Ascending aorta (tissue), 2 donors: ENCODE data around the gene PDSS1. TPM values are rescaled to one million over a fixed set of nuclear protein-coding genes. Genes with fewer than 3 reads are reported as not detected.
A peak's percentile ranks its signal among the peaks of the same experiment; 100 is the strongest.

Source experiments
- DNase-seq, 2 donors: peaks; one replicate each; pipeline ENCODE4 v3.0.0-alpha.2; 2019; ENCODE audit warnings: low spot score in 2 of 2
- H3K27ac ChIP-seq, 2 donors: fragments of 200-600 bp; sonication (generic); one replicate each; pipeline ENCODE4 v1.5.1; 2016 to 2017; ENCODE audit warnings: mild to moderate bottlenecking in 1 of 2
- H3K27me3 ChIP-seq: fragments of 200-600 bp; sonication (generic); one replicate; pipeline ENCODE4 v1.5.1; 2017
- H3K36me3 ChIP-seq, 2 donors: fragments of 200-600 bp; sonication (generic); one replicate each; pipeline ENCODE4 v1.5.1; 2016
- H3K4me1 ChIP-seq, 2 donors: fragments of 200-600 bp; sonication (generic); one replicate each; pipeline ENCODE4 v1.5.1; 2016 to 2017; ENCODE audit warnings: mild to moderate bottlenecking in 1 of 2
- H3K4me3 ChIP-seq, 2 donors: fragments of 200-600 bp; sonication (generic); one replicate each; pipeline ENCODE4 v1.5.1; 2016 to 2017; ENCODE audit warnings: mild to moderate bottlenecking in 1 of 2
- H3K9me3 ChIP-seq, 2 donors: fragments of 200-600 bp; sonication (generic); one replicate each; pipeline ENCODE4 v1.5.1; 2016
- CTCF ChIP-seq, 3 experiments: fragments of 200-600 bp in 2 of 3; fragments of 450-650 bp in 1 of 3; sonication (generic) in 2 of 3; IDR thresholded peaks; one replicate each; pipeline ENCODE4 v1.5.1; 2016 to 2019; ENCODE audit warnings: antibody characterized with exemption in 3 of 3, mild to moderate bottlenecking in 1 of 3, moderate library complexity in 1 of 3
- intact Hi-C: fragments of 100-400 bp; cut with DNase I; formaldehyde crosslinking; loops from one replicate; pipeline ENCODE4 v1.15.1; 2023
- total RNA-seq: library from RNA; depleted of rRNA; stranded (reverse); fragments of >200 nt; gene quantifications from one replicate; pipeline ENCODE4 v1.1.0, GENCODE V29; 2016

The PDSS1 gene
- total RNA-seq, 1 donor from 2014 or later = not detected

- H3K36me3 ChIP-seq = peaks cover 7 to 9% of the 10 kb centered on the region in 2 donors
- intact Hi-C loops = no loop called here
These were observed 36.5 kb downstream of the PDSS1 start for GRCh38 chr10:26733750-26734568.

GRCh38 chr10:26735435-26735834 lies 37.9 kb downstream of the PDSS1 start:
- Histone ChIP-seq H3K27me3 (no peaks in the 10 kb centered on the region), H3K9me3 (no peaks in the 10 kb centered on the region), H3K36me3 (peaks cover 7 to 9% of the 10 kb centered on the region in 2 donors), H3K4me1 (no peaks in the 10 kb centered on the region), H3K4me3 (no peak overlapping the region), H3K27ac (no peak overlapping the region)
- TF ChIP-seq CTCF (IDR thresholded peaks at IDR 0.05) = no peak
- intact Hi-C loops = no loop called here
- DNase-seq = no peak

More at GRCh38 chr10:26733750-26734568, 36.5 kb downstream of the PDSS1 start:
- H3K4me3 ChIP-seq = no peak overlapping the region
- no peaks in the 10 kb centered on the region for H3K4me1 ChIP-seq
- DNase-seq = no peak
- no peak for TF ChIP-seq CTCF (IDR thresholded peaks at IDR 0.05)
- H3K27me3 ChIP-seq = no peaks in the 10 kb centered on the region
- H3K27ac ChIP-seq = no peak overlapping the region
- H3K9me3 ChIP-seq = no peaks in the 10 kb centered on the region

GRCh38 chr10:26737730-26738129 lies 40.2 kb downstream of the PDSS1 start:
- Histone ChIP-seq H3K9me3 (no peaks in the 10 kb centered on the region), H3K4me1 (no peaks in the 10 kb centered on the region), H3K36me3 (peaks cover 7 to 12% of the 10 kb centered on the region in 2 donors), H3K27ac (no peak overlapping the region), H3K27me3 (no peaks in the 10 kb centered on the region), H3K4me3 (no peak overlapping the region)
- TF ChIP-seq CTCF (IDR thresholded peaks at IDR 0.05) = no peak
- no peak for DNase-seq
- intact Hi-C loops = no loop called here

- H3K4me1 ChIP-seq = no peaks in the 10 kb centered on the region
- H3K36me3 ChIP-seq = peaks cover 7 to 12% of the 10 kb centered on the region in 2 donors
- TF ChIP-seq CTCF (IDR thresholded peaks at IDR 0.05) = no peak
- H3K4me3 ChIP-seq = no peak overlapping the region
- H3K27ac ChIP-seq = peak overlapping the region in 1 of 2 donors; percentile 24
- no peak for DNase-seq
- no peaks in the 10 kb centered on the region for H3K27me3 ChIP-seq
- no peaks in the 10 kb centered on the region for H3K9me3 ChIP-seq
- intact Hi-C loops = no loop called here
These were observed 40.9 kb downstream of the PDSS1 start for GRCh38 chr10:26738301-26738911.

GRCh38 chr10:26739071-26739631 lies 41.6 kb downstream of the PDSS1 start:
- no peak for TF ChIP-seq CTCF (IDR thresholded peaks at IDR 0.05)
- no peaks in the 10 kb centered on the region for H3K27me3 ChIP-seq
- DNase-seq = no peak
- H3K36me3 ChIP-seq = peaks cover 11 to 12% of the 10 kb centered on the region in 2 donors
- intact Hi-C loops = no loop called here
- no peaks in the 10 kb centered on the region for H3K4me1 ChIP-seq
- no peaks in the 10 kb centered on the region for H3K9me3 ChIP-seq
- no peak overlapping the region for H3K27ac ChIP-seq
- H3K4me3 ChIP-seq = no peak overlapping the region
